GM19468 (cell line): Measurements from ENCODE around the gene VSIG10.
A peak's percentile ranks its signal among the peaks of the same experiment; 100 is the strongest.
"Not testable (repeated sequence)": the region's sequence is repeated elsewhere in the genome, so short reads cannot be mapped to it uniquely, and the experiment has no call there.

Source experiments
- ATAC-seq: cut with Tn5 transposase; IDR thresholded peaks from one replicate; pipeline ENCODE4 v1.9.1; 2021; ENCODE audit warnings: mild to moderate bottlenecking, moderate library complexity, moderate number of reproducible peaks; ENCODE audit not compliant: unreplicated experiment; ENCODE audit errors: extremely low read depth

The VSIG10 gene

GRCh38 chr12:118109088-118109487, 5.3 kb upstream of the VSIG10 start:
- ATAC-seq: no peak

GRCh38 chr12:118107694-118108093, 3.9 kb upstream of the VSIG10 start:
- ATAC-seq: no peak

DNA sequence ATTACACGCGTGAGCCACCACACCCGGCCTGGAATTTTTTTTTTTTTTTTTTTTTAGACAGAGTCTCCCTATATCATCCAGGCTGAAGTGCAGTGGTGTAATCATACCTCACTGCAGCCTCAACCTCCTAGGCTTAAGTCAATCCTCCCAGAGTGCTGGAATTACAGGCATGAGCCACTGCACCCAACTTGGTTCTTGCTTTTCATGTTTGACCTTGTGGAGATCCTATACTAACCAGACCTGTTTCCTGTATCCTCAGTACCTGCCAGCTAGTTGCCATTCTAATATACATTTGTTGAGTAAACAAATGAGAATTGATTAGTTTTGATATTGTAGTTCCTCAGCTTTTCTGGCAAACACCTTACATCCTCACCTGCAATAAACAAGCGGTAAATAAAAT, 3.2 kb upstream of the VSIG10 start:
- ATAC-seq: no peak

DNA sequence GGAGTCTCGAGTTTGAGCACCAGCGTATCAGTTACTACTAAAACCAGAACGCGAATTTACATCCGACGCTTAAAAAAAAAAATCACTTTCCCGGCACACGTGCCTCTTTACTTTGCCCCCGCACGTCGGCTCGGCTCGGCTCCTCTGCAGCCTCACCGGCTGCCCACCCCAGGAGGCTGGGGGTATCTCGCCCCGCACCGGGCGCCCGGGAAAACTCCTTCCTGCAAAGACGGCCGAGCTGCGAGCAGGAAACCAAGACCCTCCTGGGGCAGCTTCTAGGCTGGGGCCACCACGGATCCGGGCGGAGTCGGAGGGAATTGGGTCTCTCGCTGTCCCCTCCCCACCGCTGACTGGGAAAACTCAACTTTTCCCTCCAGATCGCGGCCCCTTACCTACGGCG, 610 bp downstream of the VSIG10 start:
- ATAC-seq: no peak

DNA sequence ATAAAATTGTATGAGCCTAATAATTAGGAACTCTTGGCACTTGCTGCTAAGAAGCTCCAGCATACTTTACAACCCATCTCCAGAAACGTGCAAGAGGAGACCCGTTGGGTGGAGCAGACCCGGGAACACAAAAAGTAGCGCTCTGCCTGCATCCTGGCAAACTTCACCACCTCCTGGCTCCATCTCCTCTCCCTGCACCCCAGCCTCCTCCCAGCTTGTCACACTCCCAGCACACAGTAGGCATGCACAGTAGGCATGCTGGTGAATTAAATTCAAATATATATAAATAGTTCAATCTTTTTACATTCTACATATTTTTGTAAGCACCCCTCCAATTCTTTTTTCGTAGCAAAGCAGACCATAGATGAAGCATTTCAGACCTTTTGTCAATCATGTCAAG, 1.2 kb downstream of the VSIG10 start:
- ATAC-seq: no peak

- ATAC-seq: no peak
Observed at GRCh38 chr12:118102070-118102469, 1.7 kb downstream of the VSIG10 start.

- no peak for ATAC-seq
Observed at GRCh38 chr12:118101051-118101450, 2.8 kb downstream of the VSIG10 start.

GRCh38 chr12:118098911-118099671, 4.7 kb downstream of the VSIG10 start:
- ATAC-seq: no peak

DNA sequence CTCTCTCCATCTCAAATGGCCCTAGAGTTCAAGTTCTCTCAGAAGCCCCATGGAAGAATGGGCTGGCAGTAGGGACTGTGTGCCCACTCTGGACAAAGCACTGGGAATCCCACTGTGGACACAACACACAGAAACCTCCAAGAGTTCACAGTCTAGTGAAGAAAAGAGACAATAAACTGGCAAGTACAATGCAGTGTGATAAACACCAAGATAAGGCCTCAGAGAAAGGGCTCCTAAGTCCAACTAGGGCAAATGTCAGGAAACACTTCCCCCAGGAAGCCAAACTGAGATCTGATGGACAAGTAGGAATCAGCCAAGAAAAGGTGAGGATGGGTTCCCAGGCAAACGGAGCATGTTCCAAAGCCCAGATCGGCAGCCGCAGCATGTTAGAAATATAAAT, 5.4 kb downstream of the VSIG10 start:
- no peak for ATAC-seq

- ATAC-seq: no peak
Observed at GRCh38 chr12:118094039-118094438, 9.8 kb downstream of the VSIG10 start.

DNA sequence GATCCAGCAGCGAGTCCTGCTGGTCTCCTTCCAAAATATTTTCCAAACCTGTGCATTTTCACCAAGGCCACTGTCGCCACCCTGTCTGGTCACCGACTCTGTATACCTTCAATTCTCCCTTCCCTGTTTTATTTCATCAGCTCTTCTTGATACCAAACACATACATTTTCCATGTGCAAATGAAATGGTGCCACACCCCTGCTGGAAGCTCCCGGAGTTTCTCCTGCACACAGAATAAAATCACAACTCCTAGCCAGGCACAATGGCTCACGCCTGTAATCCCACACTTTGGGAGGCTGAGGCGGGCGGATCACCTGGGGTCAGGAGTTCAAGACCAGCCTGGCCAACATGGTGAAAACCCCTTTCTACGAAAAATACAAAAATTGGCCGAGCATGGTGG, 14.0 kb downstream of the VSIG10 start:
- ATAC-seq: no peak

- ATAC-seq: no peak
Observed at GRCh38 chr12:118082161-118082560, 21.6 kb downstream of the VSIG10 start.

- not testable (repeated sequence) for ATAC-seq
Observed at GRCh38 chr12:118081521-118081920, 22.3 kb downstream of the VSIG10 start.

DNA sequence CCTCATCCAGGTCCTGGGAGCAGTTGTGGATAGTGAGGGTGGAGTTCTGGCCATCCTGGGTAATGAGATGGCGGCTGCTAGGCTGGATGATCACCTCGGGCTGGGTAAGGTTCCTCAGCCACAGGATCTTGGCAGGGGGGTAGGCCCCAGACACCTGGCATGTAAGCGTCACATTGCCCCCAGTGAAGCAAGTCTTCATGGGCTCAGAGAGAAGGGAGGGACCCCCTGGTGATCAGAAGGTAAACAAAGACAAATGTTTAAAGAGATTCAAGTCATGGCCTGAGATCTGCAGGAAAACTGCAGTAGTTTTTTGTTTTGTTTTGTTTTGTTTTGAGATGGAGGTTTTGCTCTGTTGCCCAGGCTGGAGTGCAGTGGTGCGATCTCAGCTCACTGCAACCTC, 30.0 kb downstream of the VSIG10 start:
- ATAC-seq: no peak

DNA sequence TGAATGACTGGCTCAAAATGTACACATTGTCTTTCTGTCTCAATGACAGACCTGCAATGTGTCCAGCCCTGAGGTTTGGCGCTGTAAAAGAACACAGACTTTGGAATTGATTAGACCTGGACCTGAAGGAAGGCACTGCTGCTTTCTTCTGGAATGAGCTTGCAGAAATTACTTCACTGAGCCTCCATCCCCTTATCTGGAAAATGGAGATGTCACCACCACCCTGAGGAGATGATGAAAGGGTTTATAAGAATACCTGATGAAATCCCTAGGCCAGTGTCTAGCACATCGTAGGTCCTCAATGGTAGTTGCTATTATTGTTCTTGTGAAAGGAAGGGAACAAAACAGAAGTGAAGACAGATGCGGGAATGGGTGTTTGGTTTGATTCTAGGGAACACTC, 33.2 kb downstream of the VSIG10 start:
- ATAC-seq: no peak

DNA sequence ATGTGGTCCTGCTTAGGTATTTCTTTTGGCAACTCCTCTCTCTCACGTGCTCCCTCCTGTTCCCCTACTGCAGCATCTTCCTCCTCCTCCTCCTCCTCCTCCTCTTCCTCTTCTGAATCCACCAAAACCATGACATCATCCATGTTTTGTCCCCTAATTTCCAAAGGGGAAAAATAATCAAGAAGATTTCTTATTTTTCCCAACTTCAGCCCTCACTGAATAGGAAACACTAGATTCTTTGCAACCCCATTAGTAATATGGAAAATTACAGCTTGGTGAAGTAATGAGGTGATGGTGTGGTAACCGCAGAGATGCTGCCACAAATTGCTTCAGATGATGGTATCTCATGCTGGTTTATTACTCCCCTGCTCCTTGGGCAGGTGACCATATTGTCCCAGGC, 35.4 kb downstream of the VSIG10 start:
- no peak for ATAC-seq

GRCh38 chr12:118065380-118065779, 38.4 kb downstream of the VSIG10 start:
- ATAC-seq: no peak

GRCh38 chr12:118064608-118065007, 39.2 kb downstream of the VSIG10 start:
- peak; percentile 24 for ATAC-seq

GRCh38 chr12:118063576-118064391, 40.0 kb downstream of the VSIG10 start:
- no peak for ATAC-seq

DNA sequence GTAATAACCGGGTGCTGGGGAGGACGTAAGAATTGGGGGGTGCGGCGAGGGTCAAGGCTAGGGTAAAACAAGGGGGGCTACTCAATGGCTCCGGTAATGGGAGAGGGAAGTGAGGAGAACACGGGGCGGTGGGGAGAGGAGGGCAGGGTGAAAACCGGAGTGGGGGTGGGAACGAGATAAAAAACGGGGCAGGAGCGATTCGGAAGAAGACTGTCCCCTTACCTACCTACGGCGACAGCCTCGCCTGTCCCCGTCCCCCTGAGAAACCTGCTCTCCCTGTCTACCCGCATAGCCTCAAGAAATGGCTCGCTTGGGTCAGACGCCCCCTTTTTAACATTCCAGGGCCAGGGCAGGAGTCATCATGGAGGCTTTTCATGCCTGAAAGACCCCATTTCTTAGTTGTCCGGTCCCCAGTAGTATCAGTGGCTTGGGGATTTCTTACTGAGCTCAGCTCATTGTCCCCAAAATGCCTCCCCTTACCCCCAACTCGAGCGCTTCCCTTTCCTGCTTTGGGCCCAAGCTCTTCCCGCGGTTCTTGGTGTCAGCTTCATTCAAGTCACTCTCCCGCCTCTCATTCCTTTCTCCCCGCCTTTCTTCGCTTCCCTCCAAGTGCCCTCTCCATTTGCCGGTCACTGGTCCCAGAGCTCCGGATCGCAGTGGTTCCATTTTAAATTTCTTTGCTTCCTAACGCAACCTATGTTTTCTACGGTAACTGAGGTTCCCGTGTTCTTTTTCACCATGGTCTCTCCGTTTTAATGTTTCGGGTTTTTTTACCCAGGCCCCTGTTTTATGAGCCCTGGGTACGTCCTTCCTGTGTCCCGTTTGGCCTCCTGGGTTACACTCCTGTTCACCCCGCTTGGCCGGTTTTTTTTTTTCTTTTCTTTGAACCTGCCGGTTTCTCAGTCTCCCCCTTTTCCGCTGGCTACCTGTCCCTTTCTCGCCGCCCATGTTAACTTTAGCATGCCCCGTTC, 41.7 kb downstream of the VSIG10 start:
- ATAC-seq: no peak
